Measurements from ENCODE around the gene OXCT1. TPM values are rescaled to one million over a fixed set of nuclear protein-coding genes. Genes with fewer than 3 reads are reported as not detected.

OXCT1 gene
- total and polyA plus RNA-seq, 9 of the 15 experiments (the other 6 are each of a cell fraction or from before 2014, with no cell fraction given) = 24.7 to 61.2 (median 41.9) TPM

GRCh38 chr5:41903892-41904799 is 33.9 kb upstream of the OXCT1 start, which contains the start of gene RIMOC1 (continued):
- TF ChIP-seq CHD7 (IDR thresholded peaks at IDR 0.05; ENCODE audit: low read depth, low read length) (no peak), PHB (CRISPR knock-in tag; IDR thresholded peaks at IDR 0.05) (no peak)

Data from K562 (cell line).